Right lobe of liver (tissue), 6 donors: ENCODE results near the gene AFF4. TPM values are rescaled to one million over a fixed set of nuclear protein-coding genes. Genes with fewer than 3 reads are reported as not detected.
"Not testable (repeated sequence)": the region's sequence is repeated elsewhere in the genome, so short reads cannot be mapped to it uniquely, and the experiment has no call there.

Experiments
- ATAC-seq, 4 donors: fragments of 200-7000 bp; cut with Tn5 transposase; one replicate each; pipeline ENCODE4 v1.9.1; 2020; ENCODE audit warnings: mild to moderate bottlenecking in 4 of 4, moderate library complexity in 4 of 4
- DNase-seq, 3 donors: peaks; one replicate each; pipeline ENCODE4 v3.0.0-alpha.2; 2020
- H3K27ac ChIP-seq, 3 donors: fragments of 200-600 bp; one replicate each; pipeline ENCODE4 v1.8.0; 2022
- H3K27me3 ChIP-seq, 2 donors: fragments of 200-600 bp; one replicate each; pipeline ENCODE4 v1.8.0; 2022
- H3K36me3 ChIP-seq, 4 donors: fragments of 200-600 bp; sonication (generic) in 1 of 4; one replicate each; pipeline versions ENCODE4 v1.5.1 to v1.8.0; 2017 to 2022; ENCODE audit warnings: control low read depth in 1 of 4
- H3K4me1 ChIP-seq, 4 donors: fragments of 200-600 bp; sonication (generic) in 1 of 4; one replicate each; pipeline versions ENCODE4 v1.5.1 to v1.8.0; 2017 to 2022; ENCODE audit warnings: control low read depth in 1 of 4
- H3K4me3 ChIP-seq, 3 donors: fragments of 200-600 bp; one replicate each; pipeline ENCODE4 v1.8.0; 2022
- H3K9me3 ChIP-seq, 4 donors: fragments of 200-600 bp; sonication (generic) in 1 of 4; one replicate each; pipeline versions ENCODE4 v1.5.1 to v1.8.0; 2017 to 2022; ENCODE audit warnings: control low read depth in 1 of 4
- CTCF ChIP-seq, 4 donors: fragments of 200-600 bp in 3 of 4; fragments of 450-650 bp in 1 of 4; IDR thresholded peaks; one replicate each; pipeline versions ENCODE4 v1.5.1 to v1.8.0; 2016 to 2022; ENCODE audit warnings: antibody characterized with exemption in 4 of 4, mild to moderate bottlenecking in 2 of 4
- POLR2A ChIP-seq: fragments of 450-650 bp; IDR thresholded peaks from one replicate; pipeline ENCODE4 v1.6.1; 2017; ENCODE audit warnings: antibody characterized with exemption, mild to moderate bottlenecking
- WGBS: methylation state at CpG from one replicate; pipeline ENCODE4 v1.1.6; 2018; ENCODE audit warnings: low coverage, low lambda C conversion rate; ENCODE audit not compliant: insufficient coverage; ENCODE audit errors: missing lambda C conversion rate; 5-methylcytosine and 5-hydroxymethylcytosine counted together
- intact Hi-C, 2 donors: fragments of 100-400 bp; cut with DNase I; formaldehyde crosslinking; loops; one replicate each; pipeline versions ENCODE4 v1.11.2 to v1.14.1; 2022
- total RNA-seq, 6 experiments: library from RNA; depleted of rRNA in 2 of 6; stranded (reverse); fragments of >200 nt in 2 of 6; fragmentation: NEBNext Ultra II Directional in 3 of 6; extraction: Animal tissue kit (Norgen Biotek cat#: 25700) in 3 of 6; gene quantifications; one replicate each; pipeline versions ENCODE4 v1.1.0 to v1.2.4, GENCODE V29; 2016 to 2023
- donor health status: DM: no; HTN: yes; CAD: no.
- donor health status: DM: no; HTN: no; CAD: no.
- donor health status: DM: no; HTN: no; CAD: no.
- donor health status: DM: no; HTN: yes; CAD: no.
- donor health status: DM: no; HTN: yes; CAD: no.

AFF4 gene
- total RNA-seq, 6 experiments from 2014 or later: 16.4 to 26.8 (median 20.2) TPM

GRCh38 chr5:132979976-132980375 lies 16.5 kb upstream of the AFF4 start:
- ATAC-seq (no peak), DNase-seq (no peak)
- H3K27me3 ChIP-seq: no peaks in the 10 kb centered on the region
- H3K36me3 ChIP-seq: no peaks in the 10 kb centered on the region
- no peak for TF ChIP-seq POLR2A
- no peak for TF ChIP-seq CTCF (IDR thresholded peaks at IDR 0.05)
- no peaks in the 10 kb centered on the region for H3K4me1 ChIP-seq
- H3K27ac ChIP-seq: no peak overlapping the region
- H3K4me3 ChIP-seq: no peak overlapping the region
- intact Hi-C loops: no loop called here
- 47% methylated on average over 2 of the region's 2 CpGs for WGBS
- H3K9me3 ChIP-seq: no peaks in the 10 kb centered on the region

GRCh38 chr5:132979367-132979940 lies 16.0 kb upstream of the AFF4 start:
- Histone ChIP-seq H3K9me3 (no peaks in the 10 kb centered on the region), H3K4me1 (no peaks in the 10 kb centered on the region), H3K27ac (no peak overlapping the region), H3K36me3 (no peaks in the 10 kb centered on the region), H3K27me3 (no peaks in the 10 kb centered on the region), H3K4me3 (no peak overlapping the region)
- intact Hi-C loops: no loop called here
- TF ChIP-seq POLR2A: no peak
- TF ChIP-seq CTCF (IDR thresholded peaks at IDR 0.05): no peak
- ATAC-seq (peak in 2 of 4 donors; percentile 26 to 69), DNase-seq (no peak)
- 69% methylated on average over 2 of the region's 3 CpGs for WGBS

- 100% methylated on average over 3 of the region's 3 CpGs for whole genome bisulfite sequencing
- no peak overlapping the region for H3K4me3 ChIP-seq
- no peaks in the 10 kb centered on the region for H3K27me3 ChIP-seq
- H3K4me1 ChIP-seq: no peaks in the 10 kb centered on the region
- TF ChIP-seq POLR2A (no peak), CTCF (IDR thresholded peaks at IDR 0.05) (no peak)
- H3K9me3 ChIP-seq: no peaks in the 10 kb centered on the region
- ATAC-seq (no peak), DNase-seq (no peak)
- intact Hi-C loops: no loop called here
- no peak overlapping the region for H3K27ac ChIP-seq
- no peaks in the 10 kb centered on the region for H3K36me3 ChIP-seq
These were observed 13.4 kb upstream of the AFF4 start for GRCh38 chr5:132976852-132977251.

GRCh38 chr5:132972436-132972828 lies 9.0 kb upstream of the AFF4 start:
- H3K36me3 ChIP-seq, ATAC-seq, H3K27me3 ChIP-seq, H3K4me1 ChIP-seq, H3K4me3 ChIP-seq, H3K27ac ChIP-seq, H3K9me3 ChIP-seq, DNase-seq, intact Hi-C loops: not testable (repeated sequence)
- WGBS: 89% methylated on average over 1 of the region's 7 CpGs

- WGBS: 72% methylated on average over 14 of the region's 16 CpGs
- TF ChIP-seq POLR2A: no peak
- no peak for TF ChIP-seq CTCF (IDR thresholded peaks at IDR 0.05)
- no peak for DNase-seq
- no peaks in the 10 kb centered on the region for H3K9me3 ChIP-seq
- ATAC-seq: no peak
- no peaks in the 10 kb centered on the region for H3K36me3 ChIP-seq
- no peak overlapping the region for H3K27ac ChIP-seq
- intact Hi-C loops: no loop called here
- H3K4me3 ChIP-seq: no peak overlapping the region
- no peaks in the 10 kb centered on the region for H3K27me3 ChIP-seq
- H3K4me1 ChIP-seq: no peaks in the 10 kb centered on the region
These were observed 8.3 kb upstream of the AFF4 start for GRCh38 chr5:132971483-132972435.
